A673 (cell line): ENCODE data around the gene PCDHGB1. TPM values are rescaled to one million over a fixed set of nuclear protein-coding genes. Genes with fewer than 3 reads are reported as not detected.
"Not testable (repeated sequence)": the region's sequence is repeated elsewhere in the genome, so short reads cannot be mapped to it uniquely, and the experiment has no call there.

ENCODE experiments used
- BruUV-seq: library from RNA; stranded (reverse); fragments of 400-500 nt; replicated peaks from 2 replicates; lab custom pipeline; 2021; lab: Mats Ljungman, UMichigan
- CTCF ChIA-PET: fragments of 300-600 bp; sonication (Branson Sonifier 250); formaldehyde crosslinking; loops from one replicate; lab custom pipeline; 2022; ENCODE audit warnings: antibody characterized with exemption; lab: Charles Lee
- POLR2A ChIA-PET: fragments of 300-600 bp; sonication (Branson Sonifier 250); formaldehyde crosslinking; loops from one replicate; lab custom pipeline; 2022; ENCODE audit warnings: antibody characterized with exemption; ENCODE audit not compliant: low non-redundant PET; lab: Charles Lee
- DNase-seq: peaks from one replicate; pipeline ENCODE4 v3.0.0-alpha.2; 2015; ENCODE audit warnings: low spot score
- H3K27ac ChIP-seq: fragments of 200-600 bp; sonication (generic); 2 replicates; pipeline ENCODE4 v1.5.1; 2016; ENCODE audit warnings: mixed run types, low read depth, mild to moderate bottlenecking, mixed read lengths, antibody characterized with exemption, low read length; ENCODE audit not compliant: poor library complexity, severe bottlenecking
- H3K27me3 ChIP-seq: fragments of 200-600 bp; sonication (generic); replicated peaks from 2 replicates; pipeline ENCODE4 v1.6.1; 2017; ENCODE audit warnings: mixed run types, low read depth, mild to moderate bottlenecking, mixed read lengths, antibody characterized with exemption, low read length; ENCODE audit not compliant: insufficient read depth, poor library complexity
- H3K36me3 ChIP-seq: fragments of 200-600 bp; sonication (generic); 2 replicates; pipeline ENCODE4 v1.6.1; 2016; ENCODE audit warnings: mixed run types, mild to moderate bottlenecking, mixed read lengths, antibody characterized with exemption, low read length; ENCODE audit not compliant: insufficient read depth, poor library complexity, severe bottlenecking
- H3K4me1 ChIP-seq: fragments of 200-600 bp; sonication (generic); 2 replicates; pipeline ENCODE4 v1.6.1; 2017; ENCODE audit warnings: mixed run types, mild to moderate bottlenecking, mixed read lengths, antibody characterized with exemption, low read length; ENCODE audit not compliant: insufficient read depth, poor library complexity, severe bottlenecking
- H3K4me3 ChIP-seq: fragments of 200-600 bp; sonication (generic); 2 replicates; pipeline ENCODE4 v1.5.1; 2016; ENCODE audit warnings: low read depth, mixed run types, mild to moderate bottlenecking, mixed read lengths, low read length; ENCODE audit not compliant: poor library complexity, severe bottlenecking
- H3K9me3 ChIP-seq: fragments of 200-600 bp; sonication (generic); 2 replicates; pipeline ENCODE4 v1.6.1; 2016; ENCODE audit warnings: mixed run types, low read depth, mild to moderate bottlenecking, mixed read lengths, antibody characterized with exemption, low read length; ENCODE audit not compliant: poor library complexity, severe bottlenecking
- CTCF ChIP-seq: fragments of 300-800, 200-600 bp; sonication (generic); conservative IDR thresholded peaks from 2 replicates; pipeline ENCODE4 v1.5.1; 2017; ENCODE audit warnings: low read depth, mild to moderate bottlenecking, antibody characterized with exemption, low read length, moderate library complexity, mixed read lengths
- EZH2 ChIP-seq: fragments of 200-600 bp; sonication (generic); IDR thresholded peaks from 2 replicates; pipeline ENCODE4 v1.6.1; 2017; ENCODE audit warnings: borderline replicate concordance, low read depth, mild to moderate bottlenecking, mixed read lengths, antibody characterized with exemption, low read length; ENCODE audit not compliant: poor library complexity, severe bottlenecking
- intact Hi-C: fragments of 100-400 bp; cut with micrococcal nuclease; formaldehyde crosslinking; loops from one replicate; pipeline ENCODE4 v1.10.0; 2022; ENCODE audit not compliant: unreplicated experiment
- total RNA-seq: library from RNA; stranded (reverse); gene quantifications from 2 replicates; pipeline ENCODE4 v1.2.3, GENCODE V29; 2021

PCDHGB1 gene
- total RNA-seq, 1 experiment from 2014 or later, result 7.6 TPM

DNA sequence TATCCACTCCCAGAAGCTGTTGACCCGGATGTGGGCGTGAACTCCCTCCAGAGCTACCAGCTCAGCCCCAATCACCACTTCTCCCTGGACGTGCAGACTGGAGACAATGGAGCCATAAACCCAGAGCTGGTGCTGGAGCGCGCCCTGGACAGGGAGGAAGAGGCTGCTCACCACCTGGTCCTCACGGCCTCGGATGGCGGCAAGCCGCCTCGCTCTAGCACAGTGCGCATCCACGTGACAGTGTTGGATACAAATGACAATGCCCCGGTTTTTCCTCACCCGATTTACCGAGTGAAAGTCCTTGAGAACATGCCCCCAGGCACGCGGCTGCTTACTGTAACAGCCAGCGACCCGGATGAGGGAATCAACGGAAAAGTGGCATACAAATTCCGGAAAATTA lies 43.4 kb downstream of the PCDHGB1 start:
- intact Hi-C loops, result no loop called here
- ChIA-PET POLR2A (no interaction called here), CTCF (no interaction called here)
- TF ChIP-seq CTCF (no peak), EZH2 (no peak)
- DNase-seq, result no peak
- Histone ChIP-seq H3K27me3 (no peaks in the 10 kb centered on the region), H3K27ac (no peak overlapping the region), H3K9me3 (peaks cover 53% of the 10 kb centered on the region), H3K4me3 (no peak overlapping the region), H3K36me3 (no peaks in the 10 kb centered on the region), H3K4me1 (no peaks in the 10 kb centered on the region)
- no TSS peak for BruUV-seq

GRCh38 chr5:141394401-141395187 lies 44.7 kb downstream of the PCDHGB1 start:
- CTCF ChIA-PET, H3K27ac ChIP-seq, H3K4me3 ChIP-seq, DNase-seq, H3K27me3 ChIP-seq, BruUV-seq, H3K4me1 ChIP-seq, POLR2A ChIA-PET: not testable (repeated sequence)
- intact Hi-C loops, result loop anchor here (5.0 kb wide), 1 partner anchor 128 kb away; no protein-coding TSS in a partner anchor
- Histone ChIP-seq H3K9me3 (peaks cover 53% of the 10 kb centered on the region), H3K36me3 (peaks cover 12% of the 10 kb centered on the region)

DNA sequence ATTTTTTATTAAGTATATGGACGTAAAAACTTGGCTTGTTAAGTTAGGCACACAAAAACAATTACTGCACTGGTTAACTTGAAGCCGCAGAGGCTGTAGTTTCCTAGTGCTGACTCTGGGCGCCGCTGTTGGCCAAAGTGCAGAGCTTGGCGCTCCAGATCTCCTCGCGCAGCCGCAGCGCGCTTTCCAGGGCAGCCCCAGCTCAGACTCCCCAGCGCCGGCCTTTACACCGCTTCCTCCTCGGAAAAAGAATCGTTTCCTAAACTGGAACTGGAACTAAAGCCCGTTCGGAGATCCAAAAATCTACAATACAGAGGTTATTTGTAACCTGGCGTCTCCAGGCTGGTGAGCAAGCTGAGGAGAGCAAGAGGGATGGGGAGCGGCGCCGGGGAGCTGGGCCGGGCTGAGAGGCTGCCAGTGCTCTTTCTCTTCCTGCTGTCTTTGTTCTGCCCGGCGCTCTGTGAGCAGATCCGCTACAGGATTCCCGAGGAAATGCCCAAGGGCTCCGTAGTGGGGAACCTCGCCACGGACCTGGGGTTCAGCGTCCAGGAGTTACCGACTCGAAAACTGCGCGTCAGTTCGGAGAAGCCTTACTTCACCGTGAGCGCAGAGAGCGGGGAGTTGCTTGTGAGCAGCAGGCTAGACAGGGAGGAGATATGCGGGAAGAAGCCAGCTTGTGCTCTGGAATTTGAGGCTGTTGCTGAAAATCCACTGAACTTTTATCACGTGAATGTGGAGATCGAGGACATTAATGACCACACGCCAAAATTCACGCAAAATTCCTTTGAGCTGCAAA lies 48.1 kb downstream of the PCDHGB1 start, which contains the start of gene PCDHGB5:
PCDHGB5 (plus strand) TSS at position 192 of the 796 bp plus-strand sequence; CDS start at position 373, 181 bp downstream.
- peak; percentile 62 for TF ChIP-seq CTCF
- intact Hi-C loops, result loop anchor here (5.0 kb wide), 1 partner anchor 124 kb away; no protein-coding TSS in a partner anchor
- Histone ChIP-seq H3K9me3 (peaks cover 53% of the 10 kb centered on the region), H3K4me3 (peak within 1 kb of the TSS; percentile 39), H3K27ac (peak within 1 kb of the TSS; percentile 37), H3K36me3 (peaks cover 27% of the 10 kb centered on the region)
- H3K4me1 ChIP-seq, POLR2A ChIA-PET, BruUV-seq, H3K27me3 ChIP-seq: not testable (repeated sequence)
- DNase-seq, result peak; percentile 66
- CTCF ChIA-PET, result interaction anchor here (1.2 to 1.5 kb wide), 3 partner anchors 160 to 174 kb away, joined by 3 to 7 read pairs (median 5); partner anchors contain the start of gene PCDHB14
